GM13977 (cell line): ENCODE data around the gene RB1.

Experiments used
- DNase-seq: peaks from one replicate; pipeline ENCODE4 v3.0.0; 2012; ENCODE audit warnings: low spot score
- in situ Hi-C: fragments of 300-500 bp; cut with MboI; formaldehyde crosslinking; loops from one replicate; pipeline ENCODE4 v1.12.0; 2022; ENCODE audit warnings: low sequenced_read_pairs, low pct_unique_long_range_greater_than_20kb, mixed read lengths, inconsistent platforms; ENCODE audit not compliant: unreplicated experiment
- TF ChIP-seq, protein P1 (sequence below): IDR thresholded peaks from 2 replicates; pipeline ENCODE4 v1.5.1; 2012; ENCODE audit warnings: mild to moderate bottlenecking, control low read depth; ENCODE audit not compliant: insufficient read depth; ENCODE audit errors: extremely low read depth, missing control alignments

The RB1 gene

GRCh38 chr13:48393030-48393697, 89.6 kb downstream of the RB1 start:
- DNase-seq: no peak
- TF ChIP-seq, protein P1, sequence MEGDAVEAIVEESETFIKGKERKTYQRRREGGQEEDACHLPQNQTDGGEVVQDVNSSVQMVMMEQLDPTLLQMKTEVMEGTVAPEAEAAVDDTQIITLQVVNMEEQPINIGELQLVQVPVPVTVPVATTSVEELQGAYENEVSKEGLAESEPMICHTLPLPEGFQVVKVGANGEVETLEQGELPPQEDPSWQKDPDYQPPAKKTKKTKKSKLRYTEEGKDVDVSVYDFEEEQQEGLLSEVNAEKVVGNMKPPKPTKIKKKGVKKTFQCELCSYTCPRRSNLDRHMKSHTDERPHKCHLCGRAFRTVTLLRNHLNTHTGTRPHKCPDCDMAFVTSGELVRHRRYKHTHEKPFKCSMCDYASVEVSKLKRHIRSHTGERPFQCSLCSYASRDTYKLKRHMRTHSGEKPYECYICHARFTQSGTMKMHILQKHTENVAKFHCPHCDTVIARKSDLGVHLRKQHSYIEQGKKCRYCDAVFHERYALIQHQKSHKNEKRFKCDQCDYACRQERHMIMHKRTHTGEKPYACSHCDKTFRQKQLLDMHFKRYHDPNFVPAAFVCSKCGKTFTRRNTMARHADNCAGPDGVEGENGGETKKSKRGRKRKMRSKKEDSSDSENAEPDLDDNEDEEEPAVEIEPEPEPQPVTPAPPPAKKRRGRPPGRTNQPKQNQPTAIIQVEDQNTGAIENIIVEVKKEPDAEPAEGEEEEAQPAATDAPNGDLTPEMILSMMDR: no peak
- in situ Hi-C loops: no loop called here

GRCh38 chr13:48393698-48394085, 90.1 kb downstream of the RB1 start:
- no peak for DNase-seq
- in situ Hi-C loops: no loop called here
- TF ChIP-seq, protein P1: no peak

DNA sequence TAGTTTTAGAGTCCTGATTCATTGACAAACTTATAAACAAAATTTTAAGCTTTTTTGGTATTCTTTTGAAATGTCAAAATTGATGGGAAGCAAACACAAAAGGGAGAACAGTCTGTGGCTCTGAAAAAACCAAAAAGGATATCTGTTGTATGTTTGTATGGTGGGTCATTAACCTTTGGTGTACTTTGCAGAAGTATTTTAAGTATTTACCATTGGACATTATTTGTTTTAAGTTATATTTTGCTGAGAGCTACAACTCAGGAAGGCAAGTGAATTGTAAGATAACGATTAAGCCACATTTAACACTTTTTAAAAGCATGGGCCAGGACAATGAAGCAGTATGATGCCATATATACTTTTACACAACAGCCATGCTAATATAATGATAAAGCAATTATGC, 94.2 kb downstream of the RB1 start:
- in situ Hi-C loops: no loop called here
- no peak for DNase-seq
- TF ChIP-seq, protein P1: no peak

GRCh38 chr13:48398450-48399095, 95.0 kb downstream of the RB1 start:
- TF ChIP-seq, protein P1: no peak
- in situ Hi-C loops: no loop called here
- DNase-seq: no peak

DNA sequence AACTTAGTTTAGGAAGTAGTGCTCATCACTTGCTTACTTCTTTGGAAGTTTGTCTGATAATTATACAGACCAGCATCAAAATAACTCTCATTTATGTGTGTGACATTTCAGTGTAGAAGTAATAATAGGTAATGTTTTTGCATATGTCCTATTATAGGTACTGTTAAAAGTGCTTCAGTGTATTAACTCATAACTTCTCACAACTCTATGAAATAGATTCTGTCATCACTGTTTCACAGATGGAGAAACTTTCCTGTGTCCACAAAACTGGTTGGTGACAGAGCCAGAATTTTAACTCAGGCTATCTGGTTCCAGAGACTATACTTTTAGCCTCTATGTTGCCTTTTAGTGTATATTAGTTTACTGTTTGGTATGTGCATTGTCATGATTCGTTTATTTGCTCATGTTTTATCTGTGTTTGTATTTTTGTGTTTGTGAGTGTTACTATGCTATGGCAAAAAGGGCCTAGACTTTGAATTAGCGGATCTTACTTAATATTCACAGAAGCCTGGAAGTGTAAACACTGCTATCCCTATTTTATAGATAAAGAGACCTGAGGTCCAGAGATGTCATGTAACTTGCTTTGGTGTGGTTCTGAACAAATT, 96.6 kb downstream of the RB1 start:
- TF ChIP-seq, protein P1: no peak
- in situ Hi-C loops: loop anchor here (5.0 kb wide), 1 partner anchor 177 kb away; no protein-coding TSS in a partner anchor
- no peak for DNase-seq

DNA sequence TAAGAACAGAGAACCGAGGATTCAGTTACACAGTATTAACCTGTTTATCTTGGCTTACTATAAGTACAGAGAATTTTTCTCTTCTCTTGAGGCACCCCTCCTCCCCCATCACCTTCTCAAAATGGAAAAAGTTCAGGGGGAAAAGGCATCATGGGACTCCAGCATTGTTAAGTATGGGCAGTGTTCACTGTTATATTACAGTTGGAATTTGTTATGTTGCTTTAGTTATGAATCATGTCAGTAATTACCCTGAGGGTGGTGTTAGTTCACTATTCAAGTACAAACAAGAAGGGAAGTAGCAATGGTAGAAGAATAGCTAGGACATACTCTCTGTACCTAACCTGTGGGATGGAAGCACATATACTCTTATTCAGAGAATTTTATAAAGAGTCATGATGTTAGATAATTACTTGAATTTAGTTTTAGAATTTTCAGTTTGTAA, 97.3 kb downstream of the RB1 start:
- DNase-seq: no peak
- in situ Hi-C loops: loop anchor here (5.0 kb wide), 1 partner anchor 176 kb away; no protein-coding TSS in a partner anchor

More for the DNA sequence above, 97.3 kb downstream of the RB1 start:
- TF ChIP-seq, protein P1: no peak
